ENCODE data around the gene PIGR.

DNA sequence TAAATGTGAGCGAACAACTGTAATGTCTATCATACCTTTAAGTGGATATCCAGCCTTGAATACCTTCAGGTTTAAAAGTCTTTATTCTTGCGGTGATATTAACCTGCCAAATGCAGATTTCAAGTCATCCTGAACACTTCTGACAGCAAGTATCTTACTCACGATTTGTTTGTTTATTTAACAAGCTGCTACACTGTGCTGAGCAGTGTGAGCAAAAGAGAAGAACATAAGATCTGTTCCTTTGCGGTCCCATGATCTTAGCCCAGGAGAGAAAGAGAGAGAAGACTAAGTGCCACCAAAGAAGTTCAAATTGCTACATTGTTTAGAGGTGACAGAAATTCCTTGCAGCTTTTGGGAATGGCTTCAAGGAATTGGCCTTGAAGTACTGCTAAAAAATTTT lies 58.6 kb downstream of the PIGR start:
- TF ChIP-seq, protein P1, sequence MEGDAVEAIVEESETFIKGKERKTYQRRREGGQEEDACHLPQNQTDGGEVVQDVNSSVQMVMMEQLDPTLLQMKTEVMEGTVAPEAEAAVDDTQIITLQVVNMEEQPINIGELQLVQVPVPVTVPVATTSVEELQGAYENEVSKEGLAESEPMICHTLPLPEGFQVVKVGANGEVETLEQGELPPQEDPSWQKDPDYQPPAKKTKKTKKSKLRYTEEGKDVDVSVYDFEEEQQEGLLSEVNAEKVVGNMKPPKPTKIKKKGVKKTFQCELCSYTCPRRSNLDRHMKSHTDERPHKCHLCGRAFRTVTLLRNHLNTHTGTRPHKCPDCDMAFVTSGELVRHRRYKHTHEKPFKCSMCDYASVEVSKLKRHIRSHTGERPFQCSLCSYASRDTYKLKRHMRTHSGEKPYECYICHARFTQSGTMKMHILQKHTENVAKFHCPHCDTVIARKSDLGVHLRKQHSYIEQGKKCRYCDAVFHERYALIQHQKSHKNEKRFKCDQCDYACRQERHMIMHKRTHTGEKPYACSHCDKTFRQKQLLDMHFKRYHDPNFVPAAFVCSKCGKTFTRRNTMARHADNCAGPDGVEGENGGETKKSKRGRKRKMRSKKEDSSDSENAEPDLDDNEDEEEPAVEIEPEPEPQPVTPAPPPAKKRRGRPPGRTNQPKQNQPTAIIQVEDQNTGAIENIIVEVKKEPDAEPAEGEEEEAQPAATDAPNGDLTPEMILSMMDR (IDR thresholded peaks at IDR 0.05; ENCODE audit: control extremely low read depth in 1 of 3, insufficient read depth in 1 of 3, low read depth in 1 of 3, low read length in 3 of 3): no peak
- TF ChIP-seq POLR2A (IDR thresholded peaks at IDR 0.05; ENCODE audit: control extremely low read depth in 1 of 2, low read depth in 2 of 2, low read length in 2 of 2) (no peak), TEAD4 (IDR thresholded peaks at IDR 0.05; ENCODE audit: low read depth, low read length) (no peak), MAFK (IDR thresholded peaks at IDR 0.05; ENCODE audit: low read depth, low read length) (no peak), CEBPB (IDR thresholded peaks at IDR 0.05; ENCODE audit: low read depth, low read length) (no peak), SIX5 (IDR thresholded peaks at IDR 0.05; ENCODE audit: low read depth, low read length) (no peak), RAD21 (IDR thresholded peaks at IDR 0.05 in 1 of 2, conservative IDR thresholded peaks at IDR 0.05 in 1 of 2; ENCODE audit: low read depth in 2 of 2, low read length in 2 of 2) (no peak), ZNF274 (IDR thresholded peaks at IDR 0.05; ENCODE audit: borderline replicate concordance, extremely low read depth, low read length) (no peak), FOSL1 (IDR thresholded peaks at IDR 0.05; ENCODE audit: insufficient read depth, low read depth, low read length) (no peak)
